ENCODE measurements around the gene NFE2L3. TPM values are rescaled to one million over a fixed set of nuclear protein-coding genes. Genes with fewer than 3 reads are reported as not detected.

The NFE2L3 gene
- total and polyA plus RNA-seq, 9 of the 15 experiments (the other 6 are each of a cell fraction or from before 2014, with no cell fraction given), result 2.9 to 16.9 (median 12.4) TPM

DNA sequence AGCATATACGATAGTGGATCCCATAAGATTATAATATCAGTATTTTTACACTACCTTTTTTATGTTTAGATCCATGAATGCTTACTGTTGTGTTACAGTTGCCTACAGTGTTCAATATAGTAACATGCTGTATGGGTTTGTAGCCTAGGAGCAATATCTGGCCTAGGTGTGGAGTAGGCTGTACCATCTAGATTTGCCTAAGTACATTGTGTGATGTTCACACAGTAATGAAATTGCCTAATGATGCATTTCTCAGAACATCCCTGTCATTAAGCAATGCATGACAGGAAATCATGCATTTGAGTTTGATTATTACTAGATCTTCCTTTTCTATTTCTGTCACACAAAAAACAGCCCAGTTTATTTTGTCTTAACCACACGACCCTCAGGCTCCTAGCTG is 64.1 kb downstream of the NFE2L3 start (continued):
- TF ChIP-seq, protein P1, sequence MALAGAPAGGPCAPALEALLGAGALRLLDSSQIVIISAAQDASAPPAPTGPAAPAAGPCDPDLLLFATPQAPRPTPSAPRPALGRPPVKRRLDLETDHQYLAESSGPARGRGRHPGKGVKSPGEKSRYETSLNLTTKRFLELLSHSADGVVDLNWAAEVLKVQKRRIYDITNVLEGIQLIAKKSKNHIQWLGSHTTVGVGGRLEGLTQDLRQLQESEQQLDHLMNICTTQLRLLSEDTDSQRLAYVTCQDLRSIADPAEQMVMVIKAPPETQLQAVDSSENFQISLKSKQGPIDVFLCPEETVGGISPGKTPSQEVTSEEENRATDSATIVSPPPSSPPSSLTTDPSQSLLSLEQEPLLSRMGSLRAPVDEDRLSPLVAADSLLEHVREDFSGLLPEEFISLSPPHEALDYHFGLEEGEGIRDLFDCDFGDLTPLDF (CRISPR knock-in tag; IDR thresholded peaks at IDR 0.05), result no peak
- TF ChIP-seq HMGXB4 (CRISPR knock-in tag; IDR thresholded peaks at IDR 0.05), result no peak

DNA sequence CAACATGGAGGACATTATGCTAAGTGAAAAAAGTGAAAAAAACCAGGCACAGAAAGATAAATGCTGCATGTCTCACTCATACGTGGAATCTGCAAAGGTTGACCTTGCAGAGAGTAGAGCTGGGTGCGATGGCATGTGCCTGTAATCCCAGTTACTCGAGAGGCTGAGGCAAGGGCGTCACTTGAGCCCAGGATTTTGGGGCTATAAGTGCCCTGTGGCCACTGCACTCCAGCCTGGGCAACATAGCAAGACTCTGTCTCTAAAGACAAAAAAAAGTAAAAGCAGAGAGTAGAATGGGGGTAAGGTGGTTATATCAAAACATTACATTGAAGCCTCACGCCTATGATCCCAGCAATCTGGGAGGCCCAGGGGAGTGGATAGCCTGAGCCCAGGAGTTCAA is 72.4 kb downstream of the NFE2L3 start:
- in situ Hi-C loops (cut with MboI) (no loop called here), intact Hi-C loops (cut with micrococcal nuclease) (no loop called here)
- Histone ChIP-seq H3K36me3 (ENCODE audit: control insufficient read depth, insufficient read depth, low read length) (no peaks in the 10 kb centered on the region), H3K79me2 (ENCODE audit: control insufficient read depth, insufficient read depth, low read length) (no peaks in the 10 kb centered on the region), H3K4me3 (no peak overlapping the region), H3K4me2 (ENCODE audit: insufficient read depth, low read length) (no peak overlapping the region), H4K20me1 (replicated peaks; ENCODE audit: control insufficient read depth, insufficient read depth, low read length) (no peaks in the 10 kb centered on the region), H3K27ac (ENCODE audit: extremely low read depth, low read depth, low read length) (no peak overlapping the region), H2AFZ (ENCODE audit: low read depth, low read length) (peak overlapping the region; percentile 19; the same call in 1 of the 2 replicates), H3K9me1 (ENCODE audit: control insufficient read depth, insufficient read depth, low read length) (no peaks in the 10 kb centered on the region), H3K4me1 (replicated peaks in 1 of 2; ENCODE audit: control insufficient read depth in 2 of 2, insufficient read depth in 2 of 2, low read length in 2 of 2) (no peaks in the 10 kb centered on the region; a peak in 2 of 5 replicates), H3K27me3 (ENCODE audit: control insufficient read depth in 2 of 2, insufficient read depth in 2 of 2, low read length in 2 of 2) (no peaks in the 10 kb centered on the region), H3K9ac (ENCODE audit: insufficient read depth in 1 of 2, low read depth in 2 of 2, low read length in 2 of 2) (no peak overlapping the region), H3K9me3 (replicated peaks; ENCODE audit: control insufficient read depth, insufficient read depth, low read depth, low read length) (no peaks in the 10 kb centered on the region)
- peak; percentile 28; the same call in 2 of the 3 replicates for ATAC-seq
- FAIRE-seq, result no peak
- BruUV-seq (replicated peaks), result no TSS peak
- 35% methylated on average over 5 of the region's 5 CpGs for WGBS (ENCODE audit: insufficient coverage, low coverage, missing lambda C conversion rate)
- TF ChIP-seq ZNF121 (CRISPR knock-in tag; conservative IDR thresholded peaks at IDR 0.05) (peak; percentile 68), PYGO2 (tag; IDR thresholded peaks at IDR 0.05) (no peak)
- no peak for DNase-seq (ENCODE audit: extremely low read depth in 1 of 4, low spot score in 3 of 4)
- ChIA-PET CTCF (ENCODE audit: low intra/inter-chr PET ratio) (no interaction called here), POLR2A (interaction anchor here (1.1 to 1.4 kb wide), 2 partner anchors 10 kb away, joined by 4 to 7 read pairs; no protein-coding TSS in a partner anchor)
